GM06990 (cell line): Measurements from ENCODE around the gene SSTR3.

Experiments used
- DNase-seq: peaks from one replicate; pipeline ENCODE4 v3.0.0-alpha.2; 2011; ENCODE audit not compliant: insufficient read length; ENCODE audit errors: extremely low read depth
- H3K27me3 ChIP-seq: replicated peaks from 2 replicates; pipeline ENCODE4 v1.6.0; 2011; ENCODE audit warnings: low read length; ENCODE audit not compliant: control insufficient read depth, insufficient read depth
- H3K36me3 ChIP-seq: 2 replicates; pipeline ENCODE4 v1.5.1; 2011; ENCODE audit warnings: low read length; ENCODE audit not compliant: control insufficient read depth, insufficient read depth
- H3K4me3 ChIP-seq: replicated peaks from 2 replicates; pipeline ENCODE4 v1.5.1; 2011; ENCODE audit warnings: low read depth, mild to moderate bottlenecking, control low read depth, low read length
- TF ChIP-seq, protein P1 (sequence below): IDR thresholded peaks from 2 replicates; pipeline ENCODE4 v1.5.1; 2011; ENCODE audit warnings: low read length, control low read depth, mild to moderate bottlenecking, inconsistent platforms; ENCODE audit not compliant: insufficient read depth, poor library complexity, severe bottlenecking

Gene SSTR3

DNA sequence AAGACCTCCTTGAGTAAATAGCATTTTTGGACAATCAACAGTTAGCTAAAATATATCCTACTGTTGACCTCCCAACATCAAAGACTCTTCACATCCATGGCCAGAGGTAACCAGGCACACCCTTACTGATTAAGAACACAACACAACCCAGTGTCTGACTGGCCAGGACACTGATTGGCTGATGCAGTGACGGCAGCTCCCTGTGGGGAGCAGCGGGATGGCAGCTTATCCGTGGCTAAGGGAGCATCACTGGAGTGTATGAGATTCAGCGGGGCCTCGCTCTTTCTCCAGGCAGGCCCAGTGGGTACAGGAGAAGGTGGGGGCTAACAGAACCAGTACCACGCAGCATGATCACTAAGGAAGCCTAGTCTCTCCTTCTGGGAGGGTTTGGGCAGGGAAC, 52.2 kb downstream of the SSTR3 start:
- no peak for DNase-seq
- TF ChIP-seq, protein P1, sequence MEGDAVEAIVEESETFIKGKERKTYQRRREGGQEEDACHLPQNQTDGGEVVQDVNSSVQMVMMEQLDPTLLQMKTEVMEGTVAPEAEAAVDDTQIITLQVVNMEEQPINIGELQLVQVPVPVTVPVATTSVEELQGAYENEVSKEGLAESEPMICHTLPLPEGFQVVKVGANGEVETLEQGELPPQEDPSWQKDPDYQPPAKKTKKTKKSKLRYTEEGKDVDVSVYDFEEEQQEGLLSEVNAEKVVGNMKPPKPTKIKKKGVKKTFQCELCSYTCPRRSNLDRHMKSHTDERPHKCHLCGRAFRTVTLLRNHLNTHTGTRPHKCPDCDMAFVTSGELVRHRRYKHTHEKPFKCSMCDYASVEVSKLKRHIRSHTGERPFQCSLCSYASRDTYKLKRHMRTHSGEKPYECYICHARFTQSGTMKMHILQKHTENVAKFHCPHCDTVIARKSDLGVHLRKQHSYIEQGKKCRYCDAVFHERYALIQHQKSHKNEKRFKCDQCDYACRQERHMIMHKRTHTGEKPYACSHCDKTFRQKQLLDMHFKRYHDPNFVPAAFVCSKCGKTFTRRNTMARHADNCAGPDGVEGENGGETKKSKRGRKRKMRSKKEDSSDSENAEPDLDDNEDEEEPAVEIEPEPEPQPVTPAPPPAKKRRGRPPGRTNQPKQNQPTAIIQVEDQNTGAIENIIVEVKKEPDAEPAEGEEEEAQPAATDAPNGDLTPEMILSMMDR = no peak
- Histone ChIP-seq H3K4me3 (no peak overlapping the region), H3K36me3 (no peaks in the 10 kb centered on the region), H3K27me3 (no peaks in the 10 kb centered on the region)

DNA sequence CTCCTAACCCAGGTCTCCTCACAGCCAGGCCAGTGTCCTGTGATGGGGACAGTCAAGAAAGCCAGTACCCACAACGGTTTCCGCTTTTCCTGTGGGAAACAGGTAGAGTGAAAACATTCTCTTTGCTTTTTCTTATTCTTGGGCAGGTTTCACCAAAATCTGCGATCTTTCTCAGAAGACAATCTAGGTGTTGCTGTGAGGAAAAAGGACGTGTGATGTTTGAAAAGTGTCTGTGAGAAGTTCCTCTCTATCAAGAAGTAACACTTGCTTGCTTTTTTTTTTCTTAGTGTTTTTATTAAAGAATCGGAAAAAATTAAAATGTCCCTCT, 53.4 kb downstream of the SSTR3 start:
- Histone ChIP-seq H3K4me3 (no peak overlapping the region), H3K27me3 (no peaks in the 10 kb centered on the region), H3K36me3 (no peaks in the 10 kb centered on the region)
- no peak for DNase-seq
- TF ChIP-seq, protein P1 = no peak

DNA sequence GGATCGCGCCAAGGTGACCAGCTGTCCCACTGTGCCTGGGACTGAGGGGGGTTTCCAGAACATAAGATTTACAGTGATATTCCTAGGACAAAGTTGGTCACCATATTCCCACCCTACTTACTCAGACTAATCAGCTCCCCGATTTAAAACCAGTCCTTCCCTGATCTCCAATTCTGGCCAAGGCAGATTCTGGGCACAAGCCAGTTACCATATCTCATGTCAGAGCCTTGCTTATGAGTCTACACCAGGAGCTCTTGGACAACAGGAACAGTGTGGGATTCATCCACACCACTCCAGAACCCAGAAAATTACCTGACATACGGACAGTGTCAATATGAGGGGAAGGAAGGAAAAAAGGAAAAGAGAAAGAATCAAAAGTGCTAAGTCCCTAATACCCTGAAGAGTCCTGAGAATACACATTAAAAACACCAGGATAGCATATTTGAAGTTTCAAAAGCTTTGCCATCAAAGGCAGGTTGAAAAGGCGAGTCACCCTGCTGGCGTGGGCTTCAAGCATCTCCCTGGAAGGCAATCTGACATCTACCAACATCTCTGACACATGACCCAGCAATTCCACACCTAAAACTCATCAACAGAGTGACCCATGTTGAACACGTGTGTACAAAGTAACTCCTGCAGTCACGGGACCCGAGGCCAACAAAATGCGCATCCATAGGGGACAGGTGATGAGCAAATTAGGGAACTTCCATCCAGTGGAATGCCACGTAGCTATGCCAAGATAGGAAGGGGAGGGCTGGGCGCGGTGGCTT, 54.6 kb downstream of the SSTR3 start:
- DNase-seq = no peak
- TF ChIP-seq, protein P1 = no peak
- Histone ChIP-seq H3K36me3 (no peaks in the 10 kb centered on the region), H3K4me3 (no peak overlapping the region), H3K27me3 (no peaks in the 10 kb centered on the region)

DNA sequence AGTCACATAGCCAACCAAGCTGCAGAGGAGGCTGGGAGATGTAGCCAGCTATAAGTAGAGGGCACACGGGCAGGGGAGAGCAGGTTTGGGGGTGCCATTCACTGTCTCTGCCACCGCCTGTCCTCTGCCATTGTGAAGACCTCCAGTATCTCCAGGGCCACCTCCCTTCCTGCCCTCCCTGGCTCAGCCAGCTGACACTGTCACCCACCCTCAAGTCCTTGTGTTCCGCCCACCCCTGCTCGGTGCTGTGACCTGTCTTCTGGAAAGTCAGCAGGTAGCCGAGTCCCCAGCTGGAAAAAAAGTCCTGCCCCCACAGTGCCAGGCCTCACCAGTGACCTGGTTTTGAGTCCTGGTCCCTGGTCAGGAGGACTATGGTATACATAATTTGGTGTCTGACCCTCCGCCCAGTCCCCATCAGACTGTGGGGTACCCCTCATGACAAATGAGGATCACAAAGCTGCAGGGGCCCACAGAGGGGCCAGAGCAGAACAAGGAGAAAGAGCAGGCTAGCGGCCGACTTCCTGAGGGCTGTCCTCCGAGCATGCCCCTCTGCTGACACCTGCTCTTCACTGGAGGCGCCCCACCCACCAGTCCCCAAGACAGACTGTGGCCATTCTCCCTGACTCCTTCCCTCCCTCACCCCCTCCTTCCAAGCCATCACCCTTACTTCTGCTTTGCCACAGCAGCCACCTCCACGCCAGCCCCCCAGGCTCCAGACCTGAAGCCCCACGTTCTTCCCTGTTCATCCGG, 55.4 kb downstream of the SSTR3 start:
- TF ChIP-seq, protein P1 = no peak
- Histone ChIP-seq H3K27me3 (no peaks in the 10 kb centered on the region), H3K36me3 (no peaks in the 10 kb centered on the region), H3K4me3 (no peak overlapping the region)
- no peak for DNase-seq

DNA sequence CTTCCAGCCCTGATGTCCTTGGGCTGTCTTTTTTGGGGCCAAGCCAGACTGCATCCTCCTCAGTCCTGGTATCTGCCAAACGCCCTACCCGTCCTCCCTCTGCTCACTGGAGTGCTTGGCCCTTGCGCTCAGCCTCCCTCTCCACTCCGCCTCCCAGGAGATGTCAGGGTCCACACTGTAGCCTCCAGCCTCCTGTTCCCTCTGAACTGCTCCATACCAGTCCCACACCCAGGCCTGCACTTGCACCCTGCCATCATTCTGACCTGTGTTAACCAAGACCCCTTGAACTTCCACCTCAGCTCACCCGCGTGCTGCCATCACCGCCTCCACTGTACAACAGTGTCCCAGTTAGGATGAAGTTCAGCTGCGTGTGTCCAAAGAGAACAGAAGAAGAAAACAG, 56.3 kb downstream of the SSTR3 start:
- no peaks in the 10 kb centered on the region for H3K36me3 ChIP-seq
- DNase-seq = no peak
- H3K4me3 ChIP-seq = no peak overlapping the region
- no peaks in the 10 kb centered on the region for H3K27me3 ChIP-seq
- TF ChIP-seq, protein P1 = no peak
